Activated T-cell treated with anti-CD3 and anti-CD28 coated beads, Interleukin-2, amount 50 U/mL, for 72 hours (primary cell): ENCODE data around the gene POLN. TPM values are rescaled to one million over a fixed set of nuclear protein-coding genes. Genes with fewer than 3 reads are reported as not detected.
A peak's percentile ranks its signal among the peaks of the same experiment; 100 is the strongest.

Experiments
- ATAC-seq, 2 donors: fragments of 150-1000 bp; cut with Tn5 transposase; replicated peaks in 1 of 2; 2 replicates each; pipeline ENCODE4 v1.10.0; 2021; ENCODE audit warnings: moderate library complexity in 2 of 2, mild to moderate bottlenecking in 1 of 2
- DNase-seq, 2 donors: peaks; one replicate each; pipeline ENCODE4 v3.0.0; 2021 to 2022; ENCODE audit warnings: mixed read lengths in 1 of 2
- H3K27ac Mint-ChIP-seq: one replicate; pipeline ENCODE4 v1.8.0; 2022; ENCODE audit warnings: mild to moderate bottlenecking, moderate library complexity, mixed read lengths
- H3K27me3 Mint-ChIP-seq: one replicate; pipeline ENCODE4 v1.8.0; 2022; ENCODE audit warnings: low read depth, mixed read lengths
- H3K36me3 Mint-ChIP-seq, 2 donors: one replicate each; pipeline ENCODE4 v1.8.0; 2022; ENCODE audit warnings: mixed read lengths in 2 of 2, mild to moderate bottlenecking in 1 of 2; ENCODE audit not compliant: insufficient read depth in 2 of 2
- H3K4me1 Mint-ChIP-seq: one replicate; pipeline ENCODE4 v1.8.0; 2022; ENCODE audit warnings: low read depth, mixed read lengths
- H3K4me3 Mint-ChIP-seq, 2 donors: one replicate each; pipeline ENCODE4 v1.8.0; 2022; ENCODE audit warnings: mild to moderate bottlenecking in 2 of 2, mixed read lengths in 2 of 2, moderate library complexity in 2 of 2
- H3K9me3 Mint-ChIP-seq, 2 donors: one replicate each; pipeline ENCODE4 v1.8.0; 2022; ENCODE audit warnings: mixed read lengths in 2 of 2
- total RNA-seq, 2 donors: library from RNA; stranded (reverse); gene quantifications; one replicate each; pipeline ENCODE4 v1.2.3, GENCODE V29; 2022

POLN gene
- total RNA-seq, 2 donors from 2014 or later: 4.6 TPM

GRCh38 chr4:2180410-2180809 is 61.5 kb downstream of the POLN start:
- no peaks in the 10 kb centered on the region for H3K27me3 Mint-ChIP-seq
- H3K4me3 Mint-ChIP-seq: no peak overlapping the region
- peaks cover 1 to 2% of the 10 kb centered on the region in 2 donors for H3K36me3 Mint-ChIP-seq
- no peak for ATAC-seq
- peaks cover 9% of the 10 kb centered on the region for H3K4me1 Mint-ChIP-seq
- DNase-seq: no peak
- H3K9me3 Mint-ChIP-seq: peaks cover 0 to 2% of the 10 kb centered on the region in 2 donors
- no peak overlapping the region for H3K27ac Mint-ChIP-seq

GRCh38 chr4:2179717-2180116 is 62.2 kb downstream of the POLN start:
- ATAC-seq: no peak
- peaks cover 1 to 2% of the 10 kb centered on the region in 2 donors for H3K36me3 Mint-ChIP-seq
- peaks cover 0 to 2% of the 10 kb centered on the region in 2 donors for H3K9me3 Mint-ChIP-seq
- no peak overlapping the region for H3K4me3 Mint-ChIP-seq
- H3K27me3 Mint-ChIP-seq: no peaks in the 10 kb centered on the region
- H3K27ac Mint-ChIP-seq: no peak overlapping the region
- DNase-seq: no peak
- H3K4me1 Mint-ChIP-seq: peaks cover 12% of the 10 kb centered on the region

GRCh38 chr4:2178986-2179385 is 62.9 kb downstream of the POLN start:
- H3K4me1 Mint-ChIP-seq: peaks cover 12% of the 10 kb centered on the region
- H3K4me3 Mint-ChIP-seq: no peak overlapping the region
- DNase-seq (no peak), ATAC-seq (no peak)
- peaks cover 1 to 2% of the 10 kb centered on the region in 2 donors for H3K36me3 Mint-ChIP-seq
- H3K27ac Mint-ChIP-seq: no peak overlapping the region
- no peaks in the 10 kb centered on the region for H3K27me3 Mint-ChIP-seq
- peaks cover 0 to 2% of the 10 kb centered on the region in 2 donors for H3K9me3 Mint-ChIP-seq

- Mint-ChIP-seq H3K9me3 (peaks cover 0 to under 1% of the 10 kb centered on the region in 2 donors), H3K27ac (no peak overlapping the region), H3K4me1 (peaks cover 24% of the 10 kb centered on the region), H3K36me3 (peaks cover 1 to 2% of the 10 kb centered on the region in 2 donors), H3K27me3 (no peaks in the 10 kb centered on the region), H3K4me3 (no peak overlapping the region)
- no peak for DNase-seq
- no peak for ATAC-seq
These were observed 64.4 kb downstream of the POLN start for GRCh38 chr4:2177443-2178093.

GRCh38 chr4:2175990-2176698 is 65.8 kb downstream of the POLN start:
- DNase-seq (no peak), ATAC-seq (no peak)
- H3K4me1 Mint-ChIP-seq: peaks cover 34% of the 10 kb centered on the region
- H3K9me3 Mint-ChIP-seq: no peaks in the 10 kb centered on the region
- no peak overlapping the region for H3K27ac Mint-ChIP-seq
- H3K4me3 Mint-ChIP-seq: no peak overlapping the region
- H3K36me3 Mint-ChIP-seq: no peaks in the 10 kb centered on the region
- no peaks in the 10 kb centered on the region for H3K27me3 Mint-ChIP-seq

GRCh38 chr4:2174061-2174460 is 67.9 kb downstream of the POLN start:
- Mint-ChIP-seq H3K27me3 (no peaks in the 10 kb centered on the region), H3K4me1 (peaks cover 34% of the 10 kb centered on the region), H3K36me3 (no peaks in the 10 kb centered on the region), H3K27ac (no peak overlapping the region), H3K9me3 (no peaks in the 10 kb centered on the region), H3K4me3 (no peak overlapping the region)
- DNase-seq: no peak
- ATAC-seq: no peak

GRCh38 chr4:2172627-2173231 is 69.2 kb downstream of the POLN start:
- peaks cover 34% of the 10 kb centered on the region for H3K4me1 Mint-ChIP-seq
- DNase-seq (no peak), ATAC-seq (peak; percentile 32 to 76)
- H3K36me3 Mint-ChIP-seq: no peaks in the 10 kb centered on the region
- H3K27ac Mint-ChIP-seq: no peak overlapping the region
- H3K4me3 Mint-ChIP-seq: no peak overlapping the region
- H3K27me3 Mint-ChIP-seq: no peaks in the 10 kb centered on the region
- H3K9me3 Mint-ChIP-seq: no peaks in the 10 kb centered on the region

GRCh38 chr4:2172161-2172560 is 69.8 kb downstream of the POLN start:
- ATAC-seq (peak in 1 of 2 donors; percentile 31), DNase-seq (no peak)
- Mint-ChIP-seq H3K4me3 (no peak overlapping the region), H3K27me3 (no peaks in the 10 kb centered on the region), H3K27ac (no peak overlapping the region), H3K4me1 (peaks cover 31% of the 10 kb centered on the region), H3K36me3 (no peaks in the 10 kb centered on the region), H3K9me3 (no peaks in the 10 kb centered on the region)

- no peak overlapping the region for H3K4me3 Mint-ChIP-seq
- no peak for DNase-seq
- H3K27ac Mint-ChIP-seq: no peak overlapping the region
- no peaks in the 10 kb centered on the region for H3K36me3 Mint-ChIP-seq
- no peak for ATAC-seq
- H3K9me3 Mint-ChIP-seq: no peaks in the 10 kb centered on the region
- peaks cover 22% of the 10 kb centered on the region for H3K4me1 Mint-ChIP-seq
- H3K27me3 Mint-ChIP-seq: no peaks in the 10 kb centered on the region
These were observed 73.2 kb downstream of the POLN start for GRCh38 chr4:2168469-2169319.

- H3K36me3 Mint-ChIP-seq: no peaks in the 10 kb centered on the region
- ATAC-seq: no peak
- no peak overlapping the region for H3K4me3 Mint-ChIP-seq
- H3K27ac Mint-ChIP-seq: no peak overlapping the region
- H3K4me1 Mint-ChIP-seq: no peaks in the 10 kb centered on the region
- H3K9me3 Mint-ChIP-seq: no peaks in the 10 kb centered on the region
- H3K27me3 Mint-ChIP-seq: no peaks in the 10 kb centered on the region
- DNase-seq: no peak
These were observed 75.7 kb downstream of the POLN start for GRCh38 chr4:2166253-2166652.

GRCh38 chr4:2165391-2165790 is 76.5 kb downstream of the POLN start:
- Mint-ChIP-seq H3K36me3 (no peaks in the 10 kb centered on the region), H3K4me3 (no peak overlapping the region), H3K27ac (no peak overlapping the region), H3K9me3 (no peaks in the 10 kb centered on the region), H3K27me3 (no peaks in the 10 kb centered on the region), H3K4me1 (no peaks in the 10 kb centered on the region)
- DNase-seq: no peak
- no peak for ATAC-seq

GRCh38 chr4:2163311-2163821 is 78.6 kb downstream of the POLN start:
- DNase-seq (no peak), ATAC-seq (no peak)
- Mint-ChIP-seq H3K27me3 (no peaks in the 10 kb centered on the region), H3K4me1 (no peaks in the 10 kb centered on the region), H3K36me3 (no peaks in the 10 kb centered on the region), H3K27ac (no peak overlapping the region), H3K4me3 (no peak overlapping the region), H3K9me3 (no peaks in the 10 kb centered on the region)
